ENCODE data around the gene FGR.

Gene FGR

DNA sequence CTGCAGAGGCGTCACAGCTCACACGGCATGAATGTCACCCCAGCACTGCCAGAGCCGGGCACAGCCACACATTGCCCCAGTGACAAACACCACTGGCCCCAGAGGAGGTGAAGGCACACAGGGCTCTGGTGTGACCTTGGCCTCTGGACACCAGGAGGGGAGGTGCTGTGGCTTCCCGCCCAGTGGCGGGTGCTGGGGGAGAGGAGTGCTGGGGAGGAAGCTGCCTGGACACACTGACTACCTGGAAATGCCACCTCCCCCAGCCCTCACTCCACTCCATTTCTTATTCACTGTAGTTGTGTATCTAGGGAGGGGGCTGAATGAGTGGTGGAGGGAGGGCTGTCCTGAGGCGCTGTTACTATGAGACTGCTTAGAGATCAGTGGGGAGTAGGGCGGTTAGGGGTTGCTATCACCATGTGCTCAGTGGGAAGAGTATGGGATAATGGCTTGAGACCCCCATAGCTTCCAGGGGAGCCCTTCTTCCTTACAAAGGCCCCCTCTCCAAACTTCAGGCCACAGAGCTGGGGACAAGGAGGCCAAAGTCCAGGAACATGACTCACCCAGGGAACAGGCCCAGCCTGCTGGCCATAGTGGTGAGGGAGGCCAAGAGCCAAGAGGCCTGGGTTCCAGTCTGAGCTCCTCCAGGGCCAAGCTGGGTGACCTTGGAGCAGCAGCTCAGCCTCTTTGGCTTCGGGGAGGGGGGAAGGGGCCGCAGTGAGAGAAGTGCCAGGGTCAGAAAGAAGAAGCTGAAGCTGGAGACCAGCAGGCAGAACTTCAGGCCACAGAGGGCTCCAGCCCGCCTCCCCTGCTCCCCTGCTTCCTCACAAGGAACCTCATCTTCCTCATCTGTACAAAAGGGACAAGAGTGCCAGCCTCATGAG is 71.2 kb downstream of the FGR start:
- H4K20me1 ChIP-seq (ENCODE audit: control insufficient read depth, insufficient read depth, low read depth, low read length), result no peaks in the 10 kb centered on the region

GRCh38 chr1:27563341-27563590 is 71.7 kb downstream of the FGR start:
- no peaks in the 10 kb centered on the region for H3K79me2 ChIP-seq (ENCODE audit: control insufficient read depth, low read length)
- H3K4me2 ChIP-seq (ENCODE audit: low read length), result no peak overlapping the region
- no peaks in the 10 kb centered on the region for H4K20me1 ChIP-seq (ENCODE audit: control insufficient read depth, insufficient read depth, low read depth, low read length)

More for the DNA sequence above, 71.2 kb downstream of the FGR start:
- H3K27me3 ChIP-seq (ENCODE audit: control insufficient read depth, low read length), result no peaks in the 10 kb centered on the region
- H3K4me3 ChIP-seq (ENCODE audit: low read length), result no peak overlapping the region
- H3K9me3 ChIP-seq (ENCODE audit: control insufficient read depth, insufficient read depth, low read length), result no peaks in the 10 kb centered on the region
- TF ChIP-seq CTCF (IDR thresholded peaks at IDR 0.05; ENCODE audit: low read depth, low read length, poor library complexity, severe bottlenecking) (no peak), EZH2phosphoT487 (IDR thresholded peaks at IDR 0.05; ENCODE audit: borderline replicate concordance, low read length) (no peak)
- H3K9me2 ChIP-seq (replicated peaks; ENCODE audit: control insufficient read depth, low read length), result no peaks in the 10 kb centered on the region
- peaks cover 12% of the 10 kb centered on the region for H3K4me1 ChIP-seq (ENCODE audit: control insufficient read depth, low read length)
- H3K79me2 ChIP-seq (ENCODE audit: control insufficient read depth, low read length), result no peaks in the 10 kb centered on the region
- H3F3A ChIP-seq (ENCODE audit: control insufficient read depth, insufficient read depth), result no peaks in the 10 kb centered on the region
- H3K4me2 ChIP-seq (ENCODE audit: low read length), result no peak overlapping the region
- no peaks in the 10 kb centered on the region for H3K36me3 ChIP-seq (ENCODE audit: control insufficient read depth, low read length)
- no peak overlapping the region for H3K27ac ChIP-seq (ENCODE audit: low read depth, low read length)

DNA sequence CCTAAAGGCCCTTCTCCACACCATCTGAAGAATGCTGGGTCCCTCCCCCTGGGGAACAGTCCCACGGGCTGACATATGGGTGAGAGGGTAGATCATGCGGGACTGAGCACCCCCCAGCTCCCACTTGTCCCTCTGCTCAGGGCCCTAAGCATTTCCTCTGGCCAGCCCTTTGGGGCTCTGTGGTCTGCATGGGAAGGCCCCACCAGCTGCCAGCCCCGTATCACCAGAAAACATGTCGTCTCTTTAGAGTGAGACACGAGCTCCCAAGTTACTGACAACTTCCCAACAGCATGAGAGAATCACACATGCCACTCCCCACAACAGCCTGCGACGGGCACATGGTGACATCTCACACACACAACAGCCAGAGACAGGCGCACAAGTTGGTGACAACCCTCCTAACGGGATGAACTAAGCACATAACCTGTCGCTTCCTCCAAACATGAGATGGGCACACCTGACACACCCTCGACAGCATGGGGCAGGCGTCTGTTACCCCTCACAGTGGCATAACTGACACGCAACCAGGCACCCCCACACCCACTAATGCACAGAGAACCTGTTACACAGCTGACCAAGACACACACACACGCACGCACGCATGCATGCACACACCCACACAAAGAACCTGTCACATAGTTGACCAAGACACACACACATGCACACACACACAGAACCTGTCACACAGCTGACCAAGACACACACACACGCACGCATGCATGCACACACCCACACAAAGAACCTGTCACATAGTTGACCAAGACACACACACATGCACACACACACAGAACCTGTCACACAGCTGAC is 72.2 kb downstream of the FGR start:
- no peak overlapping the region for H3K4me3 ChIP-seq (ENCODE audit: low read length)
- no peak for TF ChIP-seq EZH2phosphoT487 (IDR thresholded peaks at IDR 0.05; ENCODE audit: borderline replicate concordance, low read length)
- no peak for TF ChIP-seq CTCF (IDR thresholded peaks at IDR 0.05; ENCODE audit: low read depth, low read length, poor library complexity, severe bottlenecking)

More at GRCh38 chr1:27563341-27563590, 71.7 kb downstream of the FGR start:
- Histone ChIP-seq H3K27ac (ENCODE audit: low read depth, low read length) (no peak overlapping the region), H3K4me1 (ENCODE audit: control insufficient read depth, low read length) (peaks cover 8% of the 10 kb centered on the region), H3K9me2 (replicated peaks; ENCODE audit: control insufficient read depth, low read length) (no peaks in the 10 kb centered on the region), H3K36me3 (ENCODE audit: control insufficient read depth, low read length) (no peaks in the 10 kb centered on the region), H3F3A (ENCODE audit: control insufficient read depth, insufficient read depth) (no peaks in the 10 kb centered on the region), H3K9me3 (ENCODE audit: control insufficient read depth, insufficient read depth, low read length) (no peaks in the 10 kb centered on the region), H3K4me3 (ENCODE audit: low read length) (no peak overlapping the region), H3K27me3 (ENCODE audit: control insufficient read depth, low read length) (no peaks in the 10 kb centered on the region)
- TF ChIP-seq CTCF (IDR thresholded peaks at IDR 0.05; ENCODE audit: low read depth, low read length, poor library complexity, severe bottlenecking) (no peak), EZH2phosphoT487 (IDR thresholded peaks at IDR 0.05; ENCODE audit: borderline replicate concordance, low read length) (no peak)

More for the DNA sequence above, 72.2 kb downstream of the FGR start:
- no peaks in the 10 kb centered on the region for H3K9me2 ChIP-seq (replicated peaks; ENCODE audit: control insufficient read depth, low read length)
- no peak overlapping the region for H3K27ac ChIP-seq (ENCODE audit: low read depth, low read length)
- no peaks in the 10 kb centered on the region for H3F3A ChIP-seq (ENCODE audit: control insufficient read depth, insufficient read depth)
- H3K4me2 ChIP-seq (ENCODE audit: low read length), result no peak overlapping the region
- H3K27me3 ChIP-seq (ENCODE audit: control insufficient read depth, low read length), result no peaks in the 10 kb centered on the region
- no peaks in the 10 kb centered on the region for H3K79me2 ChIP-seq (ENCODE audit: control insufficient read depth, low read length)
- peaks cover 6% of the 10 kb centered on the region for H3K4me1 ChIP-seq (ENCODE audit: control insufficient read depth, low read length)
- no peaks in the 10 kb centered on the region for H4K20me1 ChIP-seq (ENCODE audit: control insufficient read depth, insufficient read depth, low read depth, low read length)
- no peaks in the 10 kb centered on the region for H3K9me3 ChIP-seq (ENCODE audit: control insufficient read depth, insufficient read depth, low read length)
- no peaks in the 10 kb centered on the region for H3K36me3 ChIP-seq (ENCODE audit: control insufficient read depth, low read length)

Measured in DOHH2 (cell line).